Activated CD8-positive, alpha-beta T cell treated with anti-CD3 and anti-CD28 coated beads for 36 hours (primary cell): ENCODE data around the gene ABCG5. TPM values are rescaled to one million over a fixed set of nuclear protein-coding genes. Genes with fewer than 3 reads are reported as not detected.

Experiments
- ATAC-seq: fragments of 200-7000 bp; cut with Tn5 transposase; one replicate; pipeline ENCODE4 v1.10.0; 2021; ENCODE audit warnings: mild to moderate bottlenecking, moderate library complexity
- CTCF ChIA-PET: fragments of 350-600 bp; sonication (Branson Sonifier 250); formaldehyde crosslinking; loops from one replicate; lab custom pipeline; 2021; ENCODE audit warnings: antibody characterized with exemption; lab: Charles Lee
- POLR2A ChIA-PET: fragments of 350-600 bp; sonication (Branson Sonifier 250); formaldehyde crosslinking; loops from one replicate; lab custom pipeline; 2021; ENCODE audit warnings: antibody characterized with exemption; lab: Charles Lee
- DNase-seq: peaks from one replicate; pipeline ENCODE4 v3.0.0-alpha.2; 2020
- H3K27ac Mint-ChIP-seq: one replicate; pipeline ENCODE4 v1.8.0; 2021; ENCODE audit warnings: mild to moderate bottlenecking, mixed read lengths
- H3K27me3 Mint-ChIP-seq: one replicate; pipeline ENCODE4 v1.8.0; 2021; ENCODE audit warnings: mixed read lengths
- H3K36me3 Mint-ChIP-seq: one replicate; pipeline ENCODE4 v1.8.0; 2021; ENCODE audit warnings: low read depth, mixed read lengths
- H3K4me1 Mint-ChIP-seq: one replicate; pipeline ENCODE4 v1.8.0; 2021; ENCODE audit warnings: low read depth, mixed read lengths
- H3K4me3 Mint-ChIP-seq: one replicate; pipeline ENCODE4 v1.8.0; 2021; ENCODE audit warnings: mild to moderate bottlenecking, moderate library complexity, mixed read lengths
- H3K9me3 Mint-ChIP-seq: one replicate; pipeline ENCODE4 v1.8.0; 2021; ENCODE audit warnings: mixed read lengths
- CTCF ChIP-seq: fragments of 200-600 bp; IDR thresholded peaks from one replicate; pipeline ENCODE4 v1.8.0; 2022; ENCODE audit warnings: antibody characterized with exemption, mild to moderate bottlenecking
- intact Hi-C: fragments of 100-400 bp; cut with micrococcal nuclease; formaldehyde crosslinking; loops from one replicate; pipeline ENCODE4 v1.10.0; 2022
- total RNA-seq, 2 experiments: library from RNA; stranded (reverse); gene quantifications; one replicate each; pipeline ENCODE4 v1.2.3, GENCODE V29; 2021

ABCG5 gene
- total RNA-seq, 2 experiments from 2014 or later = not detected

GRCh38 chr2:43852196-43852730 is 13.6 kb upstream of the ABCG5 start:
- H3K4me1 Mint-ChIP-seq = no peaks in the 10 kb centered on the region
- no peak for DNase-seq
- intact Hi-C loops = no loop called here
- TF ChIP-seq CTCF = no peak
- ChIA-PET POLR2A (no interaction called here), CTCF (no interaction called here)
- no peaks in the 10 kb centered on the region for H3K9me3 Mint-ChIP-seq
- H3K27me3 Mint-ChIP-seq = peaks cover 20% of the 10 kb centered on the region
- H3K36me3 Mint-ChIP-seq = no peaks in the 10 kb centered on the region
- no peak overlapping the region for H3K27ac Mint-ChIP-seq
- no peak overlapping the region for H3K4me3 Mint-ChIP-seq
- no peak for ATAC-seq

- CTCF ChIA-PET = no interaction called here
- intact Hi-C loops = no loop called here
- POLR2A ChIA-PET = no interaction called here
- no peak for ATAC-seq
- DNase-seq = no peak
- H3K36me3 Mint-ChIP-seq = no peaks in the 10 kb centered on the region
- no peaks in the 10 kb centered on the region for H3K9me3 Mint-ChIP-seq
- no peaks in the 10 kb centered on the region for H3K4me1 Mint-ChIP-seq
- TF ChIP-seq CTCF = no peak
- no peak overlapping the region for H3K27ac Mint-ChIP-seq
- peaks cover 16% of the 10 kb centered on the region for H3K27me3 Mint-ChIP-seq
- H3K4me3 Mint-ChIP-seq = no peak overlapping the region
Observed at GRCh38 chr2:43851011-43851980, 12.7 kb upstream of the ABCG5 start.

- POLR2A ChIA-PET = no interaction called here
- H3K27me3 Mint-ChIP-seq = peaks cover 5% of the 10 kb centered on the region
- no peak overlapping the region for H3K4me3 Mint-ChIP-seq
- ATAC-seq (no peak), DNase-seq (no peak)
- no peaks in the 10 kb centered on the region for H3K36me3 Mint-ChIP-seq
- CTCF ChIA-PET = no interaction called here
- TF ChIP-seq CTCF = no peak
- no peaks in the 10 kb centered on the region for H3K4me1 Mint-ChIP-seq
- intact Hi-C loops = no loop called here
- no peak overlapping the region for H3K27ac Mint-ChIP-seq
- no peaks in the 10 kb centered on the region for H3K9me3 Mint-ChIP-seq
Observed at GRCh38 chr2:43848214-43848613, 9.6 kb upstream of the ABCG5 start.

GRCh38 chr2:43846140-43846793 is 7.6 kb upstream of the ABCG5 start:
- CTCF ChIA-PET = interaction anchor here (1.5 kb wide), 1 partner anchor 32 kb away, joined by 5 read pairs; no protein-coding TSS in a partner anchor
- Mint-ChIP-seq H3K36me3 (no peaks in the 10 kb centered on the region), H3K9me3 (no peaks in the 10 kb centered on the region), H3K4me1 (no peaks in the 10 kb centered on the region), H3K27me3 (peaks cover 5% of the 10 kb centered on the region), H3K4me3 (no peak overlapping the region), H3K27ac (no peak overlapping the region)
- intact Hi-C loops = no loop called here
- ATAC-seq (no peak), DNase-seq (no peak)
- POLR2A ChIA-PET = interaction anchor here (0.8 kb wide), 1 partner anchor 17 kb away, joined by 3 read pairs; no protein-coding TSS in a partner anchor
- TF ChIP-seq CTCF = no peak
